Measurements from ENCODE around the gene COL26A1. TPM values are rescaled to one million over a fixed set of nuclear protein-coding genes. Genes with fewer than 3 reads are reported as not detected.

Gene COL26A1
- total RNA-seq, 1 experiment from 2014 or later, result 42.6 TPM

GRCh38 chr7:101393865-101394264 is 31.2 kb downstream of the COL26A1 start:
- H3K27me3 Mint-ChIP-seq (ENCODE audit: low read depth), result no peaks in the 10 kb centered on the region
- H2BK15ac ChIP-seq (ENCODE audit: low read depth, low read length), result no peak overlapping the region
- no peak overlapping the region for H3K23ac ChIP-seq (ENCODE audit: insufficient read length, low read depth, low read length)
- H3K9me3 Mint-ChIP-seq, result peaks cover 1 to 3% of the 10 kb centered on the region in 2 experiments; a peak in 3 of 5 replicates
- no peak overlapping the region for H3K56ac ChIP-seq (ENCODE audit: insufficient read length, low read depth, low read length)
- no peak overlapping the region for H3K9ac ChIP-seq (ENCODE audit: extremely low read depth, insufficient read length, low read length)
- H3K79me2 ChIP-seq (ENCODE audit: insufficient read depth, low read length), result peaks cover 2% of the 10 kb centered on the region; the same call in 1 of the 2 replicates
- no peak overlapping the region for H3K27ac ChIP-seq (ENCODE audit: insufficient read length, low read depth, low read length)
- H2BK5ac ChIP-seq (ENCODE audit: insufficient read length, low read length), result no peak overlapping the region
- no peaks in the 10 kb centered on the region for H3K27me3 ChIP-seq (ENCODE audit: insufficient read depth, low read length)
- H4K91ac ChIP-seq (ENCODE audit: insufficient read length, low read depth, low read length), result no peak overlapping the region
- no peak overlapping the region for H3T11ph ChIP-seq (ENCODE audit: low read length)
- H3K36me3 Mint-ChIP-seq (ENCODE audit: insufficient read depth in 1 of 3, low read depth in 3 of 3), result peaks cover 4 to 14% (median 6%) of the 10 kb centered on the region in 3 experiments; a peak in 6 of 7 replicates
- no peaks in the 10 kb centered on the region for H3K9me3 ChIP-seq (ENCODE audit: control insufficient read depth, low read depth, low read length)
- no CpG with 5 or more reads among the region's 3 CpGs for WGBS (ENCODE audit: extremely low coverage, insufficient read length, low lambda C conversion rate)
- H3K4me3 Mint-ChIP-seq, result no peak overlapping the region
- no peak overlapping the region for H3K14ac ChIP-seq (ENCODE audit: insufficient read depth, low read length)
- H2AFZ ChIP-seq (ENCODE audit: low read length), result no peak overlapping the region
- no peaks in the 10 kb centered on the region for H4K20me1 ChIP-seq (ENCODE audit: control insufficient read depth, insufficient read depth, insufficient read length)
- TF ChIP-seq CTCF (conservative IDR thresholded peaks at IDR 0.05), result no peak
- no peak overlapping the region for H2BK20ac ChIP-seq (ENCODE audit: low read depth, low read length, poor library complexity, severe bottlenecking)
- peaks cover 7% of the 10 kb centered on the region; the same call in 1 of the 2 replicates for H3K4me1 ChIP-seq (ENCODE audit: insufficient read depth, low read length)
- H3K23me2 ChIP-seq (ENCODE audit: insufficient read length, low read depth, low read length, poor library complexity, severe bottlenecking), result no peaks in the 10 kb centered on the region
- H2BK120ac ChIP-seq (ENCODE audit: low read depth, low read length, poor library complexity, severe bottlenecking), result no peak overlapping the region
- H4K5ac ChIP-seq (ENCODE audit: insufficient read length, low read depth, low read length), result no peak overlapping the region
- no peak overlapping the region for H4K8ac ChIP-seq (replicated peaks; ENCODE audit: insufficient read length, low read depth, low read length)
- no peak overlapping the region for H3K18ac ChIP-seq (ENCODE audit: insufficient read length, low read depth, low read length)
- no peak for DNase-seq
- no peak overlapping the region for H3K4ac ChIP-seq (ENCODE audit: low read depth, low read length)
- no peaks in the 10 kb centered on the region for H3K79me1 ChIP-seq (ENCODE audit: insufficient read depth, low read depth, low read length, poor library complexity, severe bottlenecking)
- peaks cover 27 to 43% of the 10 kb centered on the region in 2 experiments for H3K4me1 Mint-ChIP-seq
- H3K4me2 ChIP-seq (ENCODE audit: insufficient read depth, insufficient read length, low read length), result no peak overlapping the region
- no peak overlapping the region for H2BK12ac ChIP-seq (ENCODE audit: insufficient read length, low read depth, low read length)
- no peak overlapping the region for H2AK5ac ChIP-seq (ENCODE audit: insufficient read length, low read length)
- no peak overlapping the region for H3K27ac Mint-ChIP-seq
